Smooth muscle cell (in vitro differentiated cells): ENCODE measurements around the gene LENG8. TPM values are rescaled to one million over a fixed set of nuclear protein-coding genes. Genes with fewer than 3 reads are reported as not detected.

Source experiments
- DNase-seq: peaks from one replicate; lab custom pipeline; 2025; ENCODE audit not compliant: unreplicated experiment; lab: John Stamatoyannopoulos, UW
- H2AFZ ChIP-seq: fragments of 200-600 bp; sonication (generic); 2 replicates; pipeline ENCODE4 v1.6.0; 2016; ENCODE audit warnings: antibody characterized with exemption, low read depth, mild to moderate bottlenecking
- H3F3A ChIP-seq: fragments of 200-600 bp; sonication (generic); 2 replicates; pipeline ENCODE4 v1.6.0; 2017; ENCODE audit warnings: antibody characterized with exemption, low read depth
- H3K27ac ChIP-seq: fragments of 200-600 bp; sonication (generic); 2 replicates; pipeline ENCODE4 v1.5.1; 2016; ENCODE audit warnings: low read depth, mild to moderate bottlenecking
- H3K27me3 ChIP-seq: fragments of 200-600 bp; sonication (generic); 2 replicates; pipeline ENCODE4 v1.6.1; 2016; ENCODE audit warnings: low read depth, mild to moderate bottlenecking
- H3K36me3 ChIP-seq: fragments of 200-600 bp; sonication (generic); 2 replicates; pipeline ENCODE4 v1.5.1; 2016; ENCODE audit warnings: low read depth
- H3K4me1 ChIP-seq: fragments of 200-600 bp; sonication (generic); 2 replicates; pipeline ENCODE4 v1.5.1; 2016; ENCODE audit warnings: low read depth
- H3K4me2 ChIP-seq: fragments of 200-600 bp; sonication (generic); 2 replicates; pipeline ENCODE4 v1.6.0; 2016; ENCODE audit warnings: mild to moderate bottlenecking
- H3K4me3 ChIP-seq: fragments of 200-600 bp; sonication (generic); 2 replicates; pipeline ENCODE4 v1.5.1; 2016; ENCODE audit warnings: mild to moderate bottlenecking
- H3K79me2 ChIP-seq: fragments of 200-600 bp; sonication (generic); 2 replicates; pipeline ENCODE4 v1.6.0; 2016; ENCODE audit warnings: low read depth, mild to moderate bottlenecking
- H3K9ac ChIP-seq: fragments of 200-600 bp; sonication (generic); 2 replicates; pipeline ENCODE4 v1.6.0; 2016; ENCODE audit warnings: low read depth
- H3K9me3 ChIP-seq: fragments of 200-600 bp; sonication (generic); replicated peaks from 2 replicates; pipeline ENCODE4 v1.5.1; 2016; ENCODE audit warnings: low read depth
- H4K20me1 ChIP-seq: fragments of 200-600 bp; sonication (generic); 2 replicates; pipeline ENCODE4 v1.6.0; 2016; ENCODE audit warnings: low read depth
- WGBS: methylation state at CpG from one replicate; pipeline ENCODE4 v1.1.7; 2016; ENCODE audit warnings: low lambda C conversion rate; 5-methylcytosine and 5-hydroxymethylcytosine counted together
- polyA plus RNA-seq: library from polyadenylated mRNA; unstranded; fragments of >200 nt; fragmentation: Nextera tagmentation; extraction: Ambion mirVana; gene quantifications from 2 replicates; pipeline ENCODE4 v1.2.1, GENCODE V29; 2016
- total RNA-seq: library from RNA; depleted of rRNA; stranded (reverse); fragments of >200 nt; gene quantifications from 2 replicates; pipeline ENCODE4 v1.2.3, GENCODE V29; 2014
- TF ChIP-seq, protein P1 (sequence below): fragments of 200-600 bp; sonication (generic); IDR thresholded peaks from 2 replicates; pipeline ENCODE4 v1.5.1; 2017; ENCODE audit warnings: borderline replicate concordance, mild to moderate bottlenecking, antibody characterized with exemption; ENCODE audit not compliant: insufficient read depth, poor library complexity, severe bottlenecking

The LENG8 gene
- total and polyA plus RNA-seq, 2 experiments from 2014 or later: 27.6 to 32.9 TPM

DNA sequence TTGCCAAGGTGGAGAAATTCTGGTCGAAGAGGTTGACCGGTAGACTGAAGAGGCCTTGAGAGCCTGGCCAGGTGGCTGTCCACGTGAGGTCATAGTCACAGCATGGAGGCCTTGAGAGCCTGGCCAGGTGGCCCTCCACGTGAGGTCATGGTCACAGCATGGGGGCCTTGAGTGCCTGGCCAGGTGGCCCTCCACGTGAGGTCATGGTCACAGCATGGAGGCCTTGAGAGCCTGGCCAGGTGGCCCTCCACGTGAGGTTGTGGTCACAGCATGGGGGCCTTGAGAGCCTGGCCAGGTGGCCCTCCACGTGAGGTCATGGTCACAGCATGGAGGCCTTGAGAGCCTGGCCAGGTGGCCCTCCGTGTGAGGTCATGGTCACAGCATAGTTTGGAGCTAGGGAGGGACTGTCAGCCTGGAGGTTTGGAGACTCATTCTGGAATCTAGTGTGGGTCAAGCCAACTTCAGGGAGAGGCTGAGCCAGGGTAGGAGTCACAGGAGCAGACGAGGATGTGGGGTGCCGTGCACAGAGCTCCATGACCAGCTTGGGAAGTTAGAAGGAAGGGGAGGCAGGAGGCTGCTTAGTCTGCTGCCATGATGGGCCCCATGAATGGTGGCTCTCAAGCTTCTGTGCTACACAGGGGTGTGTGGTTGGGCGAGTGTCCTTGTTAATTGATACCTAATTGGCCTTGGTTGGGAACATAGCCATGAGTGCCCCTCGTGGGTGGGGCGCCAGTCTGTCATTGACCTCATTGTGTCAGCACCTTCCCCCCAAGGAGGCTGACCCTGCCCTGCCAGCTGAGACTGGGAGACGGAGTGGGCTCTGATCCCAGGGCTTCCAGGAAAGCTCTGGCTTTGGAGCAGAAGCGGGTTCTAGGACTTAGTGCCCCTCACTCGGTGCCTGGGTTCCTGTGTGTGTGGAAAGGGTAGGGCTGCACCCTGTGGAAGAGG lies 10.6 kb downstream of the LENG8 start:
- Histone ChIP-seq H3K4me2 (no peak overlapping the region), H3K4me3 (no peak overlapping the region), H3K27ac (peak overlapping the region; percentile 28), H3K27me3 (no peaks in the 10 kb centered on the region), H4K20me1 (peaks cover 85% of the 10 kb centered on the region), H3K9me3 (no peaks in the 10 kb centered on the region), H3F3A (peaks cover 29% of the 10 kb centered on the region), H2AFZ (no peak overlapping the region), H3K36me3 (peaks cover 7% of the 10 kb centered on the region), H3K79me2 (peaks cover 42% of the 10 kb centered on the region), H3K4me1 (no peaks in the 10 kb centered on the region), H3K9ac (no peak overlapping the region)
- WGBS: 92% methylated on average over 16 of the region's 16 CpGs
- DNase-seq: no peak
- TF ChIP-seq, protein P1, sequence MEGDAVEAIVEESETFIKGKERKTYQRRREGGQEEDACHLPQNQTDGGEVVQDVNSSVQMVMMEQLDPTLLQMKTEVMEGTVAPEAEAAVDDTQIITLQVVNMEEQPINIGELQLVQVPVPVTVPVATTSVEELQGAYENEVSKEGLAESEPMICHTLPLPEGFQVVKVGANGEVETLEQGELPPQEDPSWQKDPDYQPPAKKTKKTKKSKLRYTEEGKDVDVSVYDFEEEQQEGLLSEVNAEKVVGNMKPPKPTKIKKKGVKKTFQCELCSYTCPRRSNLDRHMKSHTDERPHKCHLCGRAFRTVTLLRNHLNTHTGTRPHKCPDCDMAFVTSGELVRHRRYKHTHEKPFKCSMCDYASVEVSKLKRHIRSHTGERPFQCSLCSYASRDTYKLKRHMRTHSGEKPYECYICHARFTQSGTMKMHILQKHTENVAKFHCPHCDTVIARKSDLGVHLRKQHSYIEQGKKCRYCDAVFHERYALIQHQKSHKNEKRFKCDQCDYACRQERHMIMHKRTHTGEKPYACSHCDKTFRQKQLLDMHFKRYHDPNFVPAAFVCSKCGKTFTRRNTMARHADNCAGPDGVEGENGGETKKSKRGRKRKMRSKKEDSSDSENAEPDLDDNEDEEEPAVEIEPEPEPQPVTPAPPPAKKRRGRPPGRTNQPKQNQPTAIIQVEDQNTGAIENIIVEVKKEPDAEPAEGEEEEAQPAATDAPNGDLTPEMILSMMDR: no peak

DNA sequence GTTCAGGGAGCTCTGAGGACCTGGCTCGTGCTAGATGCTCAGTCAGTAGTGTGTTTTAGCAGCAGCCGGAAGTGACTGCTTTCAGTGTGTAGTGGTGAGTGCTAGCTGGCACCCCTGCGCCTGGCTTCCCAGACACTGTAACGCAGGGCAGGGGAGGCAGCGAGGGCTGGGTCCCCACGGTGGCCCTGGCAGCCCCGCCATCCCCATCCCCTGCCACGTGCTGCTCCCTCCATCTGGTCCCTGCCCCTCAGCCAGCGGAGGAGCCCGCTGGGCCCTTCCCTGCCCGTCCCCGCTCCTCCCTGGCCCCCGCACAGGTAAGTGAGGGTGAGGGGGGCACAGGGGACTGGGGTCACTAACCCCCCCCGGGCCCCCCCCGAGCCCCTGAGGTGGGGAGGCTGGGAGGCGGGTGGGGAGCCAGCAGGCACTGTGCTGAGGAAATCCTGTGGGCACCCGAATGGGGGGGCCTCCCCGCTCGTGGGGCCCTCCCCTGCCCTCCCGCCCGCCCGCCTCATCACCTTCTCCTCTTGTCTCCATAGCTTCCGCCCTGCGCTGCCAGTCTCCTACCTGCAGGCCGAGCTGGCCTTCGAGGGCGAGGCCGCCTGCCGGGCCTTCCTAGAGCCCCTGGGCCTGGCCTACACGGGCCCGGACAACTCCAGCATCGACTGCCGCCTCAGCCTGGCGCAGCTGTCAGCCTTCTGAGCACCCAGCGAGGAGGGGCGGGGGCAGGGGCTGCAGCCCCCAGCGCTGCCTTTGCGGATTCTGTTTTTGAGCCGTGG lies 11.4 kb downstream of the LENG8 start:
- 92% methylated on average over 25 of the region's 39 CpGs for WGBS
- H3K4me3 ChIP-seq: no peak overlapping the region
- TF ChIP-seq, protein P1: no peak
- H3K27ac ChIP-seq: peak overlapping the region; percentile 28
- no peaks in the 10 kb centered on the region for H3K27me3 ChIP-seq
- no peaks in the 10 kb centered on the region for H3K9me3 ChIP-seq
- DNase-seq: no peak
- H4K20me1 ChIP-seq: peaks cover 77% of the 10 kb centered on the region
- no peak overlapping the region for H2AFZ ChIP-seq
- no peak overlapping the region for H3K9ac ChIP-seq
- H3K4me1 ChIP-seq: no peaks in the 10 kb centered on the region
- H3K4me2 ChIP-seq: no peak overlapping the region
- H3K79me2 ChIP-seq: peaks cover 34% of the 10 kb centered on the region
- H3K36me3 ChIP-seq: peaks cover 7% of the 10 kb centered on the region
- H3F3A ChIP-seq: peaks cover 29% of the 10 kb centered on the region

DNA sequence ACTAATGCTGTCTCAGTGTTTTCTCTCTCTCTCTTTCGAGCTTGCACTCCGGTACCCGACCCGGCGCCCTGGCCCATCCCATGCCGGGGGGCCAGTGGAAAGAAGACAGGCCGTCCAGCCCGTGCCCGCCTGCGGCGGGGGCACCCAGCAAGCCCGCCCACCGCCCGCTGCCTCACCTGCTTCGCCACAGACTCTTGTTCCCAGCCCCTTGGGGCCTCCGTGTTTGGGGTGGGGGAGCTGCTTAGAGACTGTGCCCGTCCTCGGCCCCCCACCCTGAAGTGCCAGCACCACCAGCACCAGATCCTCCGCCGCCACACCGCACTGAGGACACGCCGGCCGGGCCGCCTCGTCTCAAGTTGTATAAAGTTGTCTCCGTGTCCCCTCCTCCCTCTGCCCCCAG lies 12.2 kb downstream of the LENG8 start:
- Histone ChIP-seq H3K27me3 (no peaks in the 10 kb centered on the region), H3K9me3 (no peaks in the 10 kb centered on the region), H4K20me1 (peaks cover 69% of the 10 kb centered on the region), H3K79me2 (peaks cover 29% of the 10 kb centered on the region), H3K4me1 (no peaks in the 10 kb centered on the region), H2AFZ (no peak overlapping the region), H3K4me3 (no peak overlapping the region), H3F3A (peaks cover 35% of the 10 kb centered on the region), H3K9ac (no peak overlapping the region), H3K27ac (peak overlapping the region; percentile 90), H3K4me2 (peak overlapping the region; percentile 98), H3K36me3 (peaks cover 7% of the 10 kb centered on the region)
- WGBS: 97% methylated on average over 27 of the region's 27 CpGs
- TF ChIP-seq, protein P1: no peak
- DNase-seq: no peak
